Cardiac muscle cell (in vitro differentiated cells and primary cell): ENCODE measurements around the gene CLIC6. TPM values are rescaled to one million over a fixed set of nuclear protein-coding genes. Genes with fewer than 3 reads are reported as not detected.

Source experiments
- DNase-seq, 2 donors: peaks; one replicate each; pipeline versions ENCODE4 v3.0.0 to v3.0.0-alpha.2; 2010 to 2017; ENCODE audit warnings: low read depth in 1 of 2, low spot score in 1 of 2
- H3K27ac ChIP-seq: fragments of 200-600 bp; sonication (generic); 2 replicates; pipeline ENCODE4 v1.5.1; 2016
- H3K27me3 ChIP-seq: fragments of 200-600 bp; sonication (generic); 2 replicates; pipeline ENCODE4 v1.6.0; 2016; ENCODE audit warnings: control low read depth
- H3K36me3 ChIP-seq: fragments of 200-600 bp; sonication (generic); 2 replicates; pipeline ENCODE4 v1.5.1; 2016; ENCODE audit warnings: control low read depth
- H3K4me1 ChIP-seq: fragments of 200-600 bp; sonication (generic); 2 replicates; pipeline ENCODE4 v1.8.1; 2017; ENCODE audit warnings: low read depth, mild to moderate bottlenecking, mixed run types
- H3K4me3 ChIP-seq: fragments of 200-600 bp; sonication (generic); 2 replicates; pipeline ENCODE4 v1.5.1; 2016; ENCODE audit warnings: mild to moderate bottlenecking
- H3K9me3 ChIP-seq: fragments of 200-600 bp; sonication (generic); 2 replicates; pipeline ENCODE4 v1.5.1; 2017; ENCODE audit warnings: low read depth, mild to moderate bottlenecking, control low read depth
- CTCF ChIP-seq: IDR thresholded peaks from 2 replicates; pipeline ENCODE4 v1.5.1; 2012; ENCODE audit warnings: low read depth, mild to moderate bottlenecking, low read length
- polyA plus RNA-seq: library from polyadenylated mRNA; unstranded; fragments of >200 nt; fragmentation: Nextera tagmentation; extraction: Ambion mirVana; gene quantifications from 2 replicates; pipeline ENCODE4 v1.2.1, GENCODE V29; 2016
- total RNA-seq: library from RNA; depleted of rRNA; stranded (reverse); fragments of >200 nt; gene quantifications from 2 replicates; pipeline ENCODE4 v1.2.3, GENCODE V29; 2016

CLIC6 gene
- total and polyA plus RNA-seq, 2 experiments from 2014 or later: not detected

GRCh38 chr21:34726627-34727337 is 58.0 kb downstream of the CLIC6 start:
- peak in 1 of 2 donors; percentile 16 for DNase-seq
- Histone ChIP-seq H3K4me3 (no peak overlapping the region), H3K9me3 (no peaks in the 10 kb centered on the region), H3K4me1 (no peaks in the 10 kb centered on the region), H3K36me3 (no peaks in the 10 kb centered on the region), H3K27me3 (peaks cover 43% of the 10 kb centered on the region), H3K27ac (no peak overlapping the region)
- TF ChIP-seq CTCF: no peak

GRCh38 chr21:34728479-34728878 is 59.7 kb downstream of the CLIC6 start:
- Histone ChIP-seq H3K36me3 (no peaks in the 10 kb centered on the region), H3K9me3 (no peaks in the 10 kb centered on the region), H3K27ac (no peak overlapping the region), H3K27me3 (peaks cover 50% of the 10 kb centered on the region), H3K4me1 (no peaks in the 10 kb centered on the region), H3K4me3 (no peak overlapping the region)
- no peak for DNase-seq
- TF ChIP-seq CTCF: no peak

GRCh38 chr21:34730194-34730593 is 61.4 kb downstream of the CLIC6 start:
- peaks cover 39% of the 10 kb centered on the region for H3K27me3 ChIP-seq
- TF ChIP-seq CTCF: no peak
- H3K27ac ChIP-seq: no peak overlapping the region
- DNase-seq: no peak
- H3K36me3 ChIP-seq: no peaks in the 10 kb centered on the region
- H3K4me1 ChIP-seq: no peaks in the 10 kb centered on the region
- no peaks in the 10 kb centered on the region for H3K9me3 ChIP-seq
- no peak overlapping the region for H3K4me3 ChIP-seq

GRCh38 chr21:34730756-34731445 is 62.1 kb downstream of the CLIC6 start:
- DNase-seq: no peak
- no peak for TF ChIP-seq CTCF

GRCh38 chr21:34732388-34732821 is 63.6 kb downstream of the CLIC6 start:
- Histone ChIP-seq H3K36me3 (no peaks in the 10 kb centered on the region), H3K27me3 (peaks cover 38% of the 10 kb centered on the region), H3K27ac (no peak overlapping the region), H3K9me3 (no peaks in the 10 kb centered on the region), H3K4me1 (no peaks in the 10 kb centered on the region), H3K4me3 (no peak overlapping the region)
- TF ChIP-seq CTCF: no peak
- no peak for DNase-seq

More at GRCh38 chr21:34730756-34731445, 62.1 kb downstream of the CLIC6 start:
- H3K9me3 ChIP-seq: no peaks in the 10 kb centered on the region
- no peak overlapping the region for H3K4me3 ChIP-seq
- no peaks in the 10 kb centered on the region for H3K4me1 ChIP-seq
- H3K36me3 ChIP-seq: no peaks in the 10 kb centered on the region
- H3K27ac ChIP-seq: no peak overlapping the region
- peaks cover 39% of the 10 kb centered on the region for H3K27me3 ChIP-seq
